Panc1 (cell line): Measurements from ENCODE around the gene SVBP.
A peak's percentile ranks its signal among the peaks of the same experiment; 100 is the strongest.

Source experiments
- CTCF ChIP-seq: fragments of 450-650 bp; IDR thresholded peaks from 2 replicates; pipeline ENCODE4 v1.5.1; 2017; ENCODE audit warnings: mild to moderate bottlenecking
- POLR2AphosphoS5 ChIP-seq: IDR thresholded peaks from 2 replicates; pipeline ENCODE4 v1.6.1; 2012; ENCODE audit warnings: mild to moderate bottlenecking, low read depth, low read length, moderate library complexity

DNA sequence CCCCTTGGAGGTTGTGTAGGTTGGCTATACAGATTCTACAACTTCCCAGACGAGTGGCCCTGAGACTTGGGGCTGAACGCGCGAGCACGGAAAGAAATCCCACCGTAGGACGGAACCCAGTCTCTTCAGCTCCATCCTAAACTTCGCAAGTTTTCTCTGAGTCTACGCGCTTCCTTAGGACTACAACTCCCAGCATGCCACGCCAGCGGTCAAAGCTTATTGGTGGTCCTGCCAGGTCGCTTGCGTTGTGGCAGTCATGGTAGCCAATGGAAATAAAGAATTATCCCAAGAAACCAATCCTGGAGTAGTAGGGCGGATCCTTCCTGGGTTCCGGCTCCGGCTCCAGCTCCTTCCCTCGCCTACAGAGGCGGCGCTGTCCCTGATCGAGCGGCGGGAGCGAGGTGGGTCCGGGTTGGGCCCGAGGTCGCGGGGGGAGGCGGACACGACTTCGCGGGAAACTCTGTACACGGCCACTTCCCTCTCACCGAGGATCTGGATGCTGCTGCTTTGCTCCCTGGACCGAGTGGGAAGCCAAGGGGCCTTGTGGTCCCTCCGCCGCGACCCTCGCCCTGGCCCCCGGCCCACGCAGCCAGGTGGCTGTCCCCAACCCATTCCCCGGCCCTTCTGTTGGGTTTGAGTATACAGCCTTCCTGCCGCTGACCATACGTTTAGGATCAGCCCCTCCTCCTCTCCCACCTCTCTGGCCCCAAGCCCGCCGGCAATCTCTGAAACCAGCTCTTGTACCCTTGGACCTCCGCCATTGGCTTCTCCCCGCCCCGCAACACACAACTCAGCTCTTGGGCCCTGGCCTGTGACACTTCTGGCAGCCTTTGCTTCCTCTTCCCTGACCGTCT is 29.3 kb upstream of the SVBP start, which contains the start of gene ZNF691:
- TF ChIP-seq CTCF (peak; percentile 62), POLR2AphosphoS5 (peak; percentile 80; the same call in 1 of the 2 replicates)
